GM19397 (cell line): ENCODE measurements around the gene DAPP1.

Experiments used
- ATAC-seq: cut with Tn5 transposase; IDR thresholded peaks from one replicate; pipeline ENCODE4 v1.9.1; 2021; ENCODE audit warnings: mild to moderate bottlenecking, moderate library complexity; ENCODE audit not compliant: unreplicated experiment

The DAPP1 gene

GRCh38 chr4:99893839-99894160, 77.2 kb downstream of the DAPP1 start:
- ATAC-seq, result no peak

- peak; percentile 100 for ATAC-seq
These were observed 77.8 kb downstream of the DAPP1 start, which contains the start of gene LAMTOR3 for GRCh38 chr4:99894161-99894997. TSS of gene LAMTOR3 (minus strand) at chr4:99894427. CDS start at chr4:99893963, 464 bp downstream.

- no peak for ATAC-seq
These were observed 78.4 kb downstream of the DAPP1 start for GRCh38 chr4:99894998-99895397.

GRCh38 chr4:99915449-99915848, 98.8 kb downstream of the DAPP1 start:
- ATAC-seq, result no peak

GRCh38 chr4:99917575-99917974, 100.9 kb downstream of the DAPP1 start:
- ATAC-seq, result no peak

GRCh38 chr4:99918656-99919055, 102.0 kb downstream of the DAPP1 start:
- ATAC-seq, result no peak
